Natural killer cell (primary cell): Measurements from ENCODE around the gene THRAP3. TPM values are rescaled to one million over a fixed set of nuclear protein-coding genes. Genes with fewer than 3 reads are reported as not detected.

Experiments used
- ATAC-seq, 3 donors: fragments of 150-1000 bp in 2 of 3; fragments of 200-7000 bp in 1 of 3; cut with Tn5 transposase; 1 replicate in 1 of 3; 2 replicates in 2 of 3; pipeline ENCODE4 v1.10.0; 2021; ENCODE audit warnings: mild to moderate bottlenecking in 2 of 3, moderate library complexity in 2 of 3
- DNase-seq, 2 donors: peaks; one replicate each; pipeline versions ENCODE4 v3.0.0 to v3.0.0-alpha.2; 2013 to 2021; ENCODE audit warnings: mixed read lengths in 1 of 2
- H3K27ac ChIP-seq: one replicate; pipeline ENCODE4 v1.5.1; 2013; ENCODE audit warnings: mild to moderate bottlenecking, low read length
- H3K27me3 ChIP-seq: one replicate; pipeline ENCODE4 v1.6.1; 2013; ENCODE audit warnings: low read length; ENCODE audit not compliant: control insufficient read depth, insufficient read depth
- H3K36me3 ChIP-seq: one replicate; pipeline ENCODE4 v1.6.1; 2013; ENCODE audit warnings: low read length; ENCODE audit not compliant: control insufficient read depth, insufficient read depth
- H3K4me1 ChIP-seq: one replicate; pipeline ENCODE4 v1.6.1; 2013; ENCODE audit warnings: low read length; ENCODE audit not compliant: control insufficient read depth, insufficient read depth
- H3K4me3 ChIP-seq: one replicate; pipeline ENCODE4 v1.5.1; 2013; ENCODE audit warnings: low read length
- H3K9me3 ChIP-seq: one replicate; pipeline ENCODE4 v1.6.1; 2013; ENCODE audit warnings: low read length; ENCODE audit not compliant: control insufficient read depth, insufficient read depth
- H3K27ac Mint-ChIP-seq, 2 donors: one replicate each; pipeline ENCODE4 v1.8.0; 2022; ENCODE audit warnings: mild to moderate bottlenecking in 2 of 2, mixed read lengths in 2 of 2, moderate library complexity in 1 of 2
- H3K27me3 Mint-ChIP-seq, 2 donors: one replicate each; pipeline ENCODE4 v1.8.0; 2022; ENCODE audit warnings: low read depth in 2 of 2, mixed read lengths in 2 of 2
- H3K36me3 Mint-ChIP-seq: one replicate; pipeline ENCODE4 v1.8.0; 2022; ENCODE audit warnings: mixed read lengths
- H3K4me1 Mint-ChIP-seq, 2 donors: one replicate each; pipeline ENCODE4 v1.8.0; 2022; ENCODE audit warnings: mixed read lengths in 2 of 2
- H3K4me3 Mint-ChIP-seq: one replicate; pipeline ENCODE4 v1.8.0; 2022; ENCODE audit warnings: mild to moderate bottlenecking, moderate library complexity, mixed read lengths
- H3K9me3 Mint-ChIP-seq, 2 donors: one replicate each; pipeline ENCODE4 v1.8.0; 2022; ENCODE audit warnings: mixed read lengths in 2 of 2
- WGBS: methylation state at CpG from one replicate; pipeline ENCODE4 v1.1.7; 2013; ENCODE audit warnings: missing lambda C conversion rate; ENCODE audit not compliant: insufficient coverage; 5-methylcytosine and 5-hydroxymethylcytosine counted together
- intact Hi-C: fragments of 100-400 bp; cut with micrococcal nuclease; formaldehyde crosslinking; loops from one replicate; pipeline ENCODE4 v1.14.2; 2022
- total RNA-seq, 4 donors: library from RNA; stranded (reverse); fragments of 120-200 nt in 1 of 4; gene quantifications; one replicate each; pipeline versions ENCODE4 v1.2.3 to v1.2.4, GENCODE V29; 2013 to 2022
- TF ChIP-seq, protein P1 (sequence below): fragments of 200-600 bp; IDR thresholded peaks from one replicate; pipeline ENCODE4 v1.8.0; 2022; ENCODE audit warnings: antibody characterized with exemption

The THRAP3 gene
- total RNA-seq, 3 donors from 2014 or later (not counting 1 experiment from before 2014, with no cell fraction given), result 88.6 to 110 (median 97.4) TPM

DNA sequence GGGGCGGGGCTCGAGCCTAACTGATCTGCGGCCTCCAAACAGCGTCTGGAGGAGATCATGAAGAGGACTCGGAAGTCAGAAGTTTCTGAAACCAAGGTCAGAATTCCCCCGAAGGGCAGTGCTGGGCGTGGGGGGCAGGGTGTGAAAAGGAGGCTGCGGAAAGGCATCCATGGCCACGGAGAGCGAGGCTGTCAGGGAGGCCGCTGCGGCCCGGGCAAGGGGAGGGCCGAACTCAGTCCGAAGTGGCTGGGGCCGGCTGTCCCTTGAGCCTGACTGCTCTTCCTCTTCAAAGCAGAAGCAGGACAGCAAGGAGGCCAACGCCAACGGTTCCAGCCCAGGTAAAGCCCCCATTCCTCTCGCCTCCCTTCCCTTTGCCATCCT lies 45.0 kb upstream of the THRAP3 start:
- peaks cover 2 to 12% of the 10 kb centered on the region in 2 donors for H3K4me1 Mint-ChIP-seq
- peaks cover 8% of the 10 kb centered on the region for H3K4me1 ChIP-seq
- no peaks in the 10 kb centered on the region for H3K27me3 Mint-ChIP-seq
- no peak overlapping the region for H3K4me3 Mint-ChIP-seq
- H3K9me3 ChIP-seq, result no peaks in the 10 kb centered on the region
- DNase-seq, result no peak
- intact Hi-C loops, result no loop called here
- no peak for ATAC-seq
- H3K27me3 ChIP-seq, result no peaks in the 10 kb centered on the region
- peaks cover 64% of the 10 kb centered on the region for H3K36me3 ChIP-seq
- no peak overlapping the region for H3K27ac Mint-ChIP-seq
- H3K27ac ChIP-seq, result no peak overlapping the region
- peaks cover 2% of the 10 kb centered on the region for H3K36me3 Mint-ChIP-seq
- TF ChIP-seq, protein P1, sequence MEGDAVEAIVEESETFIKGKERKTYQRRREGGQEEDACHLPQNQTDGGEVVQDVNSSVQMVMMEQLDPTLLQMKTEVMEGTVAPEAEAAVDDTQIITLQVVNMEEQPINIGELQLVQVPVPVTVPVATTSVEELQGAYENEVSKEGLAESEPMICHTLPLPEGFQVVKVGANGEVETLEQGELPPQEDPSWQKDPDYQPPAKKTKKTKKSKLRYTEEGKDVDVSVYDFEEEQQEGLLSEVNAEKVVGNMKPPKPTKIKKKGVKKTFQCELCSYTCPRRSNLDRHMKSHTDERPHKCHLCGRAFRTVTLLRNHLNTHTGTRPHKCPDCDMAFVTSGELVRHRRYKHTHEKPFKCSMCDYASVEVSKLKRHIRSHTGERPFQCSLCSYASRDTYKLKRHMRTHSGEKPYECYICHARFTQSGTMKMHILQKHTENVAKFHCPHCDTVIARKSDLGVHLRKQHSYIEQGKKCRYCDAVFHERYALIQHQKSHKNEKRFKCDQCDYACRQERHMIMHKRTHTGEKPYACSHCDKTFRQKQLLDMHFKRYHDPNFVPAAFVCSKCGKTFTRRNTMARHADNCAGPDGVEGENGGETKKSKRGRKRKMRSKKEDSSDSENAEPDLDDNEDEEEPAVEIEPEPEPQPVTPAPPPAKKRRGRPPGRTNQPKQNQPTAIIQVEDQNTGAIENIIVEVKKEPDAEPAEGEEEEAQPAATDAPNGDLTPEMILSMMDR, result no peak
- no peaks in the 10 kb centered on the region for H3K9me3 Mint-ChIP-seq
- 97% methylated on average over 19 of the region's 19 CpGs for WGBS
- H3K4me3 ChIP-seq, result no peak overlapping the region

DNA sequence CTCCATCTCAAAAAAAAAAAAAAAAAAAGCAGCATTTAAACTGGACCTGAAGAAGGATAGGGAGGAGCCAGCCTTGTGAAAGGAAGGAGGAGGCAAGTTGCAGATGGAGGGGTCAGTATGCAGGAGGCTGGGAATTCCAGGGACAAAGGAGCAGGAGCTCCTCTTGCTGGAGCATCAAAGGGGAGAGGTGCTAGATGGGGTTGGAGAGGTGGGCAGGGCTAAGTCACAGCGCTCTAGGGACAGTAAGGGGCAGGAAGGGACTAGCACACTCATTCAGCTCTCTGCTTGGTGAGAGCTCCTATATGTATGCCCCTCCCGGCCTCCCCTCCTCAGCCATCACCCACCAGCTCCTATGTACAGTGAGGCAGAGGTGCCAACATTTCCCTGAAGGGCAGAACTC lies 41.5 kb upstream of the THRAP3 start:
- H3K27me3 ChIP-seq, result no peaks in the 10 kb centered on the region
- no peak for DNase-seq
- no peak overlapping the region for H3K4me3 ChIP-seq
- H3K27me3 Mint-ChIP-seq, result no peaks in the 10 kb centered on the region
- peaks cover 2% of the 10 kb centered on the region for H3K4me1 ChIP-seq
- no peaks in the 10 kb centered on the region for H3K9me3 Mint-ChIP-seq
- intact Hi-C loops, result no loop called here
- no peaks in the 10 kb centered on the region for H3K9me3 ChIP-seq
- TF ChIP-seq, protein P1, result no peak
- no peaks in the 10 kb centered on the region for H3K36me3 Mint-ChIP-seq
- 83% methylated on average over 2 of the region's 2 CpGs for WGBS
- peak overlapping the region; percentile 13 to 52 for H3K27ac Mint-ChIP-seq
- H3K36me3 ChIP-seq, result peaks cover 31% of the 10 kb centered on the region
- ATAC-seq, result no peak
- peaks cover 0 to 9% of the 10 kb centered on the region in 2 donors for H3K4me1 Mint-ChIP-seq
- no peak overlapping the region for H3K4me3 Mint-ChIP-seq
- H3K27ac ChIP-seq, result no peak overlapping the region

DNA sequence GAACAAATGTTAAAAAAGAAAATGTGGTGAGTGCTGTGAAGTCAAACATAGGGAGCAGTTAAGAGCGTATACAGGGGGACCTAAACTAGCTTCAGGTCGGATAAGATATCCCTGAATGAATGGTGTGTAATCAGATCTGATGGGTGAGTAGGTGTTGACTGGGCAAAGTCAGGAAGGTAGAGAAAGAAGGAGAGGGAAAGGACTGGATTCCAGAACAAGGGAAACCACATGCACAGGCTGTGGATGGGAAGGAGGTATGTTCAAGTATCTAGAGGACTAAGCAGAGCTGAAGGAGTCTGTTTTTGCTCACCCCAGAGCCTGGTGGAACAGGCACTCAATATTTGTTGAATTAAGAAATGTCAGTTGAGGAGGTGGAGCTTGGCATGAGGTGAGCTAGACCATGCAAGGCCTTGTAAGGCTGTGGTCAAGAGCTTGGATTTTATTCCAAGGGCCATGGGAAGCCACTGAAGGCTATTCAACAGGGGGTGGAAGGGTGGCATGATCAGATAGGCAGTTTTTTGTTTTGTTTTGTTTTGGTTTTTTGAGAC lies 40.9 kb upstream of the THRAP3 start:
- intact Hi-C loops, result no loop called here
- H3K4me1 ChIP-seq, result peaks cover 9% of the 10 kb centered on the region
- H3K27ac ChIP-seq, result no peak overlapping the region
- no peaks in the 10 kb centered on the region for H3K36me3 Mint-ChIP-seq
- no peaks in the 10 kb centered on the region for H3K27me3 ChIP-seq
- ATAC-seq (no peak), DNase-seq (no peak)
- no peaks in the 10 kb centered on the region for H3K27me3 Mint-ChIP-seq
- H3K4me1 Mint-ChIP-seq, result peaks cover 6 to 15% of the 10 kb centered on the region in 2 donors
- TF ChIP-seq, protein P1, result no peak
- no peak overlapping the region for H3K4me3 ChIP-seq
- no peak overlapping the region for H3K4me3 Mint-ChIP-seq
- H3K9me3 Mint-ChIP-seq, result no peaks in the 10 kb centered on the region
- peaks cover 25% of the 10 kb centered on the region for H3K36me3 ChIP-seq
- peak overlapping the region; percentile 13 to 52 for H3K27ac Mint-ChIP-seq
- no peaks in the 10 kb centered on the region for H3K9me3 ChIP-seq
- WGBS, result 92% methylated on average over 2 of the region's 2 CpGs
